ENCODE measurements around the gene NSFL1C. TPM values are rescaled to one million over a fixed set of nuclear protein-coding genes. Genes with fewer than 3 reads are reported as not detected.

NSFL1C gene
- total RNA-seq, 1 donor, result 30.0 TPM

GRCh38 chr20:1474817-1475603 is 8.4 kb upstream of the NSFL1C start:
- Histone ChIP-seq H3K4me2 (ENCODE audit: insufficient read depth, low read length) (no peak overlapping the region), H3K4me3 (ENCODE audit: insufficient read depth, low read length) (no peak overlapping the region), H3K36me3 (ENCODE audit: insufficient read depth, low read length) (no peaks in the 10 kb centered on the region), H3K79me2 (ENCODE audit: insufficient read depth, low read length) (no peaks in the 10 kb centered on the region), H2AFZ (ENCODE audit: low read length) (no peak overlapping the region), H3K27ac (ENCODE audit: low read depth, low read length) (no peak overlapping the region), H3K4me1 (ENCODE audit: insufficient read depth, low read length) (peaks cover 17% of the 10 kb centered on the region), H3K27me3 (ENCODE audit: insufficient read depth, low read length) (no peaks in the 10 kb centered on the region), H3K9me3 (ENCODE audit: low read depth, low read length) (no peaks in the 10 kb centered on the region), H4K20me1 (ENCODE audit: insufficient read depth, low read length) (no peaks in the 10 kb centered on the region)
- no peak for DNase-seq (ENCODE audit: insufficient read length, low spot score, missing footprints)
- no peak for TF ChIP-seq CTCF (IDR thresholded peaks at IDR 0.05; ENCODE audit: extremely low read depth, low read depth, low read length)

GRCh38 chr20:1474325-1474724 is 7.7 kb upstream of the NSFL1C start:
- H3K27me3 ChIP-seq (ENCODE audit: insufficient read depth, low read length), result no peaks in the 10 kb centered on the region
- H4K20me1 ChIP-seq (ENCODE audit: insufficient read depth, low read length), result no peaks in the 10 kb centered on the region
- peaks cover 22% of the 10 kb centered on the region for H3K4me1 ChIP-seq (ENCODE audit: insufficient read depth, low read length)
- H3K27ac ChIP-seq (ENCODE audit: low read depth, low read length), result no peak overlapping the region
- TF ChIP-seq CTCF (IDR thresholded peaks at IDR 0.05; ENCODE audit: extremely low read depth, low read depth, low read length), result no peak
- H3K36me3 ChIP-seq (ENCODE audit: insufficient read depth, low read length), result no peaks in the 10 kb centered on the region
- DNase-seq (ENCODE audit: insufficient read length, low spot score, missing footprints), result no peak
- H3K9me3 ChIP-seq (ENCODE audit: low read depth, low read length), result no peaks in the 10 kb centered on the region
- H3K4me3 ChIP-seq (ENCODE audit: insufficient read depth, low read length), result no peak overlapping the region
- H3K4me2 ChIP-seq (ENCODE audit: insufficient read depth, low read length), result no peak overlapping the region
- no peaks in the 10 kb centered on the region for H3K79me2 ChIP-seq (ENCODE audit: insufficient read depth, low read length)
- H2AFZ ChIP-seq (ENCODE audit: low read length), result no peak overlapping the region

GRCh38 chr20:1473246-1474220 is 6.9 kb upstream of the NSFL1C start:
- Histone ChIP-seq H3K79me2 (ENCODE audit: insufficient read depth, low read length) (no peaks in the 10 kb centered on the region), H3K9me3 (ENCODE audit: low read depth, low read length) (no peaks in the 10 kb centered on the region), H3K4me3 (ENCODE audit: insufficient read depth, low read length) (no peak overlapping the region), H3K4me2 (ENCODE audit: insufficient read depth, low read length) (no peak overlapping the region), H3K27ac (ENCODE audit: low read depth, low read length) (no peak overlapping the region), H3K27me3 (ENCODE audit: insufficient read depth, low read length) (no peaks in the 10 kb centered on the region), H2AFZ (ENCODE audit: low read length) (no peak overlapping the region), H4K20me1 (ENCODE audit: insufficient read depth, low read length) (no peaks in the 10 kb centered on the region), H3K36me3 (ENCODE audit: insufficient read depth, low read length) (no peaks in the 10 kb centered on the region), H3K4me1 (ENCODE audit: insufficient read depth, low read length) (peaks cover 22% of the 10 kb centered on the region)
- no peak for TF ChIP-seq CTCF (IDR thresholded peaks at IDR 0.05; ENCODE audit: extremely low read depth, low read depth, low read length)
- DNase-seq (ENCODE audit: insufficient read length, low spot score, missing footprints), result no peak

All from osteoblast (primary cell).